VCaP (cell line): Measurements from ENCODE around the gene CTNNAL1.

ENCODE experiments used
- H3K27ac ChIP-seq: fragments of 450-650 bp; 2 replicates; pipeline ENCODE4 v1.5.1; 2017
- CTCF ChIP-seq: fragments of 450-650 bp; conservative IDR thresholded peaks from 2 replicates; pipeline ENCODE4 v1.5.1; 2017; ENCODE audit warnings: mild to moderate bottlenecking, moderate library complexity

The CTNNAL1 gene

GRCh38 chr9:109035684-109036423 lies 22.6 kb upstream of the CTNNAL1 start:
- H3K27ac ChIP-seq = peak overlapping the region; percentile 38
- TF ChIP-seq CTCF = no peak

DNA sequence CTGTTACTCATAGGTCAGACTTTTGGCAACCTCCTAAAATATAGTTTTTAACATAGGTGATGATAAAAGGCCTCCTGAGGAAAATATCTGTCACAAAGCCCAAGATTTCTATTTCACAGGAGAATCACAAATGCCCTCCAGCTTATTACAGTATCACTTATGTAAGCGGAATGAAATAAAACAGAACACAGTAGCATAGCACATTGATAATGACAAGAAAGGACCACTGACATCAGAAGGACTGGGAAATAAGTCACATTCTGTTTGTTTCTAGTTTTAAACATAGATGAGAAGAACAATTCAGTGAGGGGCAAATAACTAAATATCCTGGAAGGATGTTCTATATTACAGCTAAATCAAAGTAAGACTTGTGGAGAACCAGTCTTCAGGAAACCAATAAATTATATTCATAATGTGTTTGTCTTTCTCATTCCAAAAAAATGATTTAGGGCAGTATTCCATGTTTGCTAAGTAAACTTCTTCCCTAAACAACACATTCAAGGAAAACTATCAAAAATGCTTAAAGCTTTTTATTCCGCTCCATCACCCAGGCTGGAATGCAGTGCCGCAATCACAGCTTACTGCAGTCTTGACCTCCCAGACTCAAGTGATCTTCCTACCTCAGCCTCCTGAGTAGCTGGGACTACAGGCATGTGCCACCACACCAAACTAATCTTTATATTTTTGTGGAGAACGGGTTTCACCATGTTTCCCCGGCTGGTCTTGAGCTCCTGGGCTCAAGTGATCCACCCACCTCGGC lies 20.8 kb upstream of the CTNNAL1 start:
- no peak for TF ChIP-seq CTCF
- peak overlapping the region; percentile 38 for H3K27ac ChIP-seq

- no peak for TF ChIP-seq CTCF
Observed at GRCh38 chr9:109031241-109031640, 17.9 kb upstream of the CTNNAL1 start.

DNA sequence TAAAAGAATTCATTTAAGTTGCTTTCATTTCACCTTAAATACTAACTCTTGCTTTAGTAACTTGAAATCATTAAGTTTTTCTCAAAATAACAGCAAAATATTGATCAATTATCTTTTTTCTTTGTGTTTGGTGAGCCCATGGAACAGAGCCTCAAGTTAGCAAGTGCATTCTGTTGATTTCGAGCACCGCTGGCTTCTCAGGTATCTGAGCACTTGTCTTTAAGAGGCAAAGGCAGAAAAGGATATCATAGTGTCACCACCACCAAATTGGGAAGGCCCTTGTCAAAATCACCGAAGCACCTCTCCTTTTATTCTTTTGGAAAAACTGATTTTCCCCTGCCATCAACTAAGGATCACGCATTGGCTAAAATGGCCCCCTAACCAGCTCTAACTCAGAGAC lies 17.1 kb upstream of the CTNNAL1 start:
- H3K27ac ChIP-seq = no peak overlapping the region
- no peak for TF ChIP-seq CTCF

More at GRCh38 chr9:109031241-109031640, 17.9 kb upstream of the CTNNAL1 start:
- no peak overlapping the region for H3K27ac ChIP-seq

- no peak for TF ChIP-seq CTCF
- no peak overlapping the region for H3K27ac ChIP-seq
Observed at GRCh38 chr9:109028457-109028856, 15.2 kb upstream of the CTNNAL1 start.

- H3K27ac ChIP-seq = peak overlapping the region; percentile 2; the same call in 1 of the 2 replicates
- TF ChIP-seq CTCF = no peak
Observed at GRCh38 chr9:109027176-109027575, 13.9 kb upstream of the CTNNAL1 start.

DNA sequence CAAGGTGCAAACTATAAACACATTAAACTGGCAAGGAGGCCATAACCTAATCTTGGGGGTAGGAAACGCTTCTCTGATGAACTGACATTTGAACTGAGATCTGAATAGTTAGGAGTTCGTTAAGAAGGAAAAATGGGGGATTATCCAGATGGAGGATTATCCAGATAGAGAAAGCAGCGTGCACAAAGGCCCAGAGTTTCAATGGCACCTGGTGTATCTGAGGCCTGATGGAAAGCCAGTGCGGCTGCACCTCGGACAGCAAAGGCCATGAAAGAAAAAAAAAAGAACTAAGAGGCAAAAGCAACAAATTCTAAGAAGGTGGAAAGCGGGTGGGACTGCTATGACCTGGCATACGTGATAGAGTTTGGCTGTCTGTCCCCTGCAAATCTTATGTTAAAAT lies 13.0 kb upstream of the CTNNAL1 start:
- 0 out of 2 replicates have a peak overlapping the region, but pooled peaks have one; percentile 2 for H3K27ac ChIP-seq
- no peak for TF ChIP-seq CTCF
